SK-N-SH treated with all-trans-retinoic acid at 6 μM for 48 hours (cell line): ENCODE results near the gene APMAP.

Experiments
- ATAC-seq: fragments of 200-7000 bp; cut with Tn5 transposase; 3 replicates; pipeline ENCODE4 v1.9.1; 2020; ENCODE audit warnings: mild to moderate bottlenecking, moderate library complexity
- ARNTL ChIP-seq: fragments of 450-650 bp; formaldehyde crosslinking; IDR thresholded peaks from 2 replicates; pipeline ENCODE4 v1.5.0; 2020; ENCODE audit warnings: low read depth, mild to moderate bottlenecking, moderate library complexity, borderline replicate concordance
- BACH2 ChIP-seq: fragments of 250-450 bp; sonication (Bioruptor Pico); IDR thresholded peaks from 2 replicates; pipeline ENCODE4 v1.9.0; 2021; ENCODE audit warnings: mild to moderate bottlenecking, borderline replicate concordance
- CSDC2 ChIP-seq: fragments of 250-450 bp; sonication (Bioruptor Pico); IDR thresholded peaks from 2 replicates; pipeline ENCODE4 v1.5.0; 2020; ENCODE audit warnings: mild to moderate bottlenecking, moderate library complexity
- ESRRG ChIP-seq: fragments of 250-450 bp; sonication (Bioruptor Pico); IDR thresholded peaks from 2 replicates; pipeline ENCODE4 v1.6.1; 2021; ENCODE audit warnings: mild to moderate bottlenecking
- GLIS3 ChIP-seq: fragments of 250-450 bp; sonication (Bioruptor Pico); IDR thresholded peaks from 2 replicates; pipeline ENCODE4 v1.5.0; 2020; ENCODE audit warnings: mild to moderate bottlenecking, moderate library complexity
- ISL1 ChIP-seq: fragments of 250-450 bp; sonication (Bioruptor Pico); IDR thresholded peaks from 2 replicates; pipeline ENCODE4 v2.1.2; 2022; ENCODE audit warnings: mild to moderate bottlenecking, moderate library complexity
- OSR1 ChIP-seq: fragments of 250-450 bp; sonication (Bioruptor Pico); IDR thresholded peaks from 2 replicates; pipeline ENCODE4 v1.8.0; 2022; ENCODE audit warnings: moderate library complexity, mild to moderate bottlenecking, inconsistent platforms
- PPARA ChIP-seq: fragments of 250-450 bp; sonication (Bioruptor Pico); IDR thresholded peaks from 2 replicates; pipeline ENCODE4 v1.5.0; 2020; ENCODE audit warnings: mild to moderate bottlenecking, borderline replicate concordance
- RARB ChIP-seq: fragments of 250-450 bp; sonication (Bioruptor Pico); IDR thresholded peaks from 2 replicates; pipeline ENCODE4 v1.8.0; 2021; ENCODE audit warnings: mild to moderate bottlenecking, moderate library complexity
- SNAI2 ChIP-seq: fragments of 250-450 bp; sonication (Bioruptor Pico); IDR thresholded peaks from 2 replicates; pipeline ENCODE4 v1.5.0; 2020; ENCODE audit warnings: mild to moderate bottlenecking, moderate library complexity
- TCF4 ChIP-seq: fragments of 250-450 bp; sonication (Bioruptor Pico); IDR thresholded peaks from 2 replicates; pipeline ENCODE4 v1.8.0; 2021; ENCODE audit warnings: mild to moderate bottlenecking, moderate library complexity, borderline replicate concordance
- TOX ChIP-seq: fragments of 250-450 bp; sonication (Bioruptor Pico); IDR thresholded peaks from 2 replicates; pipeline ENCODE4 v1.8.0; 2021; ENCODE audit warnings: mild to moderate bottlenecking, moderate library complexity, borderline replicate concordance
- ZC3H10 ChIP-seq: fragments of 250-450 bp; sonication (Bioruptor Pico); IDR thresholded peaks from 2 replicates; pipeline ENCODE4 v1.5.1; 2021; ENCODE audit warnings: mild to moderate bottlenecking, moderate library complexity
- ZFP3 ChIP-seq: fragments of 250-450 bp; sonication (Bioruptor Pico); IDR thresholded peaks from 2 replicates; pipeline ENCODE4 v1.5.0; 2020; ENCODE audit warnings: mild to moderate bottlenecking, moderate library complexity
- ZFP30 ChIP-seq: fragments of 450-650 bp; formaldehyde crosslinking; IDR thresholded peaks from 2 replicates; pipeline ENCODE4 v1.5.0; 2022; ENCODE audit warnings: mild to moderate bottlenecking, moderate library complexity
- ZNF565 ChIP-seq: fragments of 450-650 bp; formaldehyde crosslinking; conservative IDR thresholded peaks from 2 replicates; pipeline ENCODE4 v1.5.0; 2020; ENCODE audit warnings: low read depth, mild to moderate bottlenecking, moderate library complexity
- ZNF70 ChIP-seq: fragments of 450-650 bp; formaldehyde crosslinking; IDR thresholded peaks from 2 replicates; pipeline ENCODE4 v1.5.0; 2020; ENCODE audit warnings: mild to moderate bottlenecking, moderate library complexity
- ZNF8 ChIP-seq: fragments of 450-650 bp; formaldehyde crosslinking; IDR thresholded peaks from 2 replicates; pipeline ENCODE4 v1.5.0; 2020; ENCODE audit warnings: mild to moderate bottlenecking, moderate library complexity
- TF ChIP-seq, protein P1 (sequence below): fragments of 250-450 bp; sonication (Bioruptor Pico); IDR thresholded peaks from 2 replicates; pipeline ENCODE4 v1.5.1; 2021; ENCODE audit warnings: mild to moderate bottlenecking, moderate library complexity
- TF ChIP-seq, protein P2 (sequence below): fragments of 250-450 bp; sonication (Bioruptor Pico); IDR thresholded peaks from 2 replicates; pipeline ENCODE4 v1.8.0; 2021; ENCODE audit warnings: low read depth, mild to moderate bottlenecking, moderate library complexity, borderline replicate concordance
- TF ChIP-seq, protein P3 (sequence below): fragments of 250-450 bp; sonication (Bioruptor Pico); IDR thresholded peaks from 2 replicates; pipeline ENCODE4 v1.5.1; 2020; ENCODE audit warnings: low read depth, mild to moderate bottlenecking, moderate library complexity
- TF ChIP-seq, protein P4 (sequence below): fragments of 250-450 bp; sonication (Bioruptor Pico); IDR thresholded peaks from 2 replicates; pipeline ENCODE4 v1.5.0; 2020; ENCODE audit warnings: mild to moderate bottlenecking, moderate library complexity

Gene APMAP

DNA sequence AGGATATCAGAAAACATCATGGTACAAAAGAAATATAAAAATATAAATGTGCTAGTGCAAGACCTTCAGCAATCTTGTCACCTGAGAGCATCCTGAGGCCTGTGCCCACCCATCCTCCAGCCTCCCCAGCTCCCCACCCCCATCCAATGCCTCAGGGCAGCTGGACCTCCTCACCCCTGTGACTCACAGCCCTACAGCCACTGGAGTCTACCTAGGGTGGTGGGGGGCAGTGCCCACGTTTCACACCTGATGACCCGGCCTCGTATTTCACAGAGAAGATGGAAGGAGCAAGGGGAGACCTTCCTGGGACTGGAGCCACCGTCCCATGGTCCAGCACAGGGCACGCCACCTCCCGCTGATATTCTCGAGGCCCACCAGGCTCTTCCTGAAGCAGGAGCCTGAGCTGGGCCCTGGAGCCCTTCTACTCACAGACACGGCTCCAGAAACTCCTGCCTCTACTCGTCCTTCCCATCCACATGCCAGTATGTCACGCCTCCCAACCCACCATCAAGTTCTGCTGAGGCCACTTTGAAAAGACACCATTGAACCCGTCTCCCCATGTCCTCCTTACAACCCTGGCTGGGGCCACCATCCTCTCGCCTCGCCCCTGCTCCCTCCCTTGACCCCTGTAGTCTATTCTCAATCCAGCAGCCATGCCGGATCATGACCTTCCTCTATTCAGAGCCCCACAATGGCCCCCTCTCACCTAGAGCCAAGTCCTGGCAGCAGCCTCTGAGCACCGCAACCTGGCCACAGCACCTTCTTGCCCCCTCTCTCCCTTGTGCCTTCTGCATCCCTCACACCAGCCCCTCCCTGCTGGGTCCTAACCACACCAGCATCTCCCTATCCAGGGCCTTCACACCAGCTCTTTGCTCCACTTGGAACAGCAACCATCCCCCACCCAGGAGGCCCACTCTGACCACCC, 13.3 kb downstream of the APMAP start:
- ATAC-seq: no peak
- no peak for TF ChIP-seq GLIS3 (CRISPR knock-in tag)
- TF ChIP-seq ISL1: no peak
- no peak for TF ChIP-seq TOX
- TF ChIP-seq ARNTL (CRISPR knock-in tag): no peak
- no peak for TF ChIP-seq ZNF70 (CRISPR knock-in tag)
- no peak for TF ChIP-seq ZFP30 (CRISPR knock-in tag)
- TF ChIP-seq OSR1: no peak
- TF ChIP-seq, protein P1, sequence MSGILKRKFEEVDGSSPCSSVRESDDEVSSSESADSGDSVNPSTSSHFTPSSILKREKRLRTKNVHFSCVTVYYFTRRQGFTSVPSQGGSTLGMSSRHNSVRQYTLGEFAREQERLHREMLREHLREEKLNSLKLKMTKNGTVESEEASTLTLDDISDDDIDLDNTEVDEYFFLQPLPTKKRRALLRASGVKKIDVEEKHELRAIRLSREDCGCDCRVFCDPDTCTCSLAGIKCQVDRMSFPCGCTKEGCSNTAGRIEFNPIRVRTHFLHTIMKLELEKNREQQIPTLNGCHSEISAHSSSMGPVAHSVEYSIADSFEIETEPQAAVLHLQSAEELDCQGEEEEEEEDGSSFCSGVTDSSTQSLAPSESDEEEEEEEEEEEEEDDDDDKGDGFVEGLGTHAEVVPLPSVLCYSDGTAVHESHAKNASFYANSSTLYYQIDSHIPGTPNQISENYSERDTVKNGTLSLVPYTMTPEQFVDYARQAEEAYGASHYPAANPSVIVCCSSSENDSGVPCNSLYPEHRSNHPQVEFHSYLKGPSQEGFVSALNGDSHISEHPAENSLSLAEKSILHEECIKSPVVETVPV (CRISPR knock-in tag): no peak
- no peak for TF ChIP-seq TCF4 (CRISPR knock-in tag)
- no peak for TF ChIP-seq PPARA (CRISPR knock-in tag)
- TF ChIP-seq, protein P2, sequence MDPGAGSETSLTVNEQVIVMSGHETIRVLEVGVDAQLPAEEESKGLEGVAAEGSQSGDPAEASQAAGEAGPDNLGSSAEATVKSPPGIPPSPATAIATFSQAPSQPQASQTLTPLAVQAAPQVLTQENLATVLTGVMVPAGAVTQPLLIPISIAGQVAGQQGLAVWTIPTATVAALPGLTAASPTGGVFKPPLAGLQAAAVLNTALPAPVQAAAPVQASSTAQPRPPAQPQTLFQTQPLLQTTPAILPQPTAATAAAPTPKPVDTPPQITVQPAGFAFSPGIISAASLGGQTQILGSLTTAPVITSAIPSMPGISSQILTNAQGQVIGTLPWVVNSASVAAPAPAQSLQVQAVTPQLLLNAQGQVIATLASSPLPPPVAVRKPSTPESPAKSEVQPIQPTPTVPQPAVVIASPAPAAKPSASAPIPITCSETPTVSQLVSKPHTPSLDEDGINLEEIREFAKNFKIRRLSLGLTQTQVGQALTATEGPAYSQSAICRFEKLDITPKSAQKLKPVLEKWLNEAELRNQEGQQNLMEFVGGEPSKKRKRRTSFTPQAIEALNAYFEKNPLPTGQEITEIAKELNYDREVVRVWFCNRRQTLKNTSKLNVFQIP (CRISPR knock-in tag): no peak
- no peak for TF ChIP-seq BACH2
- no peak for TF ChIP-seq RARB (CRISPR knock-in tag)
- TF ChIP-seq ZNF565 (CRISPR knock-in tag): no peak
- TF ChIP-seq ZNF8: no peak
- TF ChIP-seq, protein P3, sequence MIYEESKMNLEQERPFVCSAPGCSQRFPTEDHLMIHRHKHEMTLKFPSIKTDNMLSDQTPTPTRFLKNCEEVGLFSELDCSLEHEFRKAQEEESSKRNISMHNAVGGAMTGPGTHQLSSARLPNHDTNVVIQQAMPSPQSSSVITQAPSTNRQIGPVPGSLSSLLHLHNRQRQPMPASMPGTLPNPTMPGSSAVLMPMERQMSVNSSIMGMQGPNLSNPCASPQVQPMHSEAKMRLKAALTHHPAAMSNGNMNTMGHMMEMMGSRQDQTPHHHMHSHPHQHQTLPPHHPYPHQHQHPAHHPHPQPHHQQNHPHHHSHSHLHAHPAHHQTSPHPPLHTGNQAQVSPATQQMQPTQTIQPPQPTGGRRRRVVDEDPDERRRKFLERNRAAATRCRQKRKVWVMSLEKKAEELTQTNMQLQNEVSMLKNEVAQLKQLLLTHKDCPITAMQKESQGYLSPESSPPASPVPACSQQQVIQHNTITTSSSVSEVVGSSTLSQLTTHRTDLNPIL (CRISPR knock-in tag): no peak
- TF ChIP-seq SNAI2 (CRISPR knock-in tag): no peak
- TF ChIP-seq, protein P4, sequence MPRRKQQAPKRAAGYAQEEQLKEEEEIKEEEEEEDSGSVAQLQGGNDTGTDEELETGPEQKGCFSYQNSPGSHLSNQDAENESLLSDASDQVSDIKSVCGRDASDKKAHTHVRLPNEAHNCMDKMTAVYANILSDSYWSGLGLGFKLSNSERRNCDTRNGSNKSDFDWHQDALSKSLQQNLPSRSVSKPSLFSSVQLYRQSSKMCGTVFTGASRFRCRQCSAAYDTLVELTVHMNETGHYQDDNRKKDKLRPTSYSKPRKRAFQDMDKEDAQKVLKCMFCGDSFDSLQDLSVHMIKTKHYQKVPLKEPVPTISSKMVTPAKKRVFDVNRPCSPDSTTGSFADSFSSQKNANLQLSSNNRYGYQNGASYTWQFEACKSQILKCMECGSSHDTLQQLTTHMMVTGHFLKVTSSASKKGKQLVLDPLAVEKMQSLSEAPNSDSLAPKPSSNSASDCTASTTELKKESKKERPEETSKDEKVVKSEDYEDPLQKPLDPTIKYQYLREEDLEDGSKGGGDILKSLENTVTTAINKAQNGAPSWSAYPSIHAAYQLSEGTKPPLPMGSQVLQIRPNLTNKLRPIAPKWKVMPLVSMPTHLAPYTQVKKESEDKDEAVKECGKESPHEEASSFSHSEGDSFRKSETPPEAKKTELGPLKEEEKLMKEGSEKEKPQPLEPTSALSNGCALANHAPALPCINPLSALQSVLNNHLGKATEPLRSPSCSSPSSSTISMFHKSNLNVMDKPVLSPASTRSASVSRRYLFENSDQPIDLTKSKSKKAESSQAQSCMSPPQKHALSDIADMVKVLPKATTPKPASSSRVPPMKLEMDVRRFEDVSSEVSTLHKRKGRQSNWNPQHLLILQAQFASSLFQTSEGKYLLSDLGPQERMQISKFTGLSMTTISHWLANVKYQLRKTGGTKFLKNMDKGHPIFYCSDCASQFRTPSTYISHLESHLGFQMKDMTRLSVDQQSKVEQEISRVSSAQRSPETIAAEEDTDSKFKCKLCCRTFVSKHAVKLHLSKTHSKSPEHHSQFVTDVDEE (CRISPR knock-in tag): no peak
- TF ChIP-seq ESRRG (CRISPR knock-in tag): no peak

DNA sequence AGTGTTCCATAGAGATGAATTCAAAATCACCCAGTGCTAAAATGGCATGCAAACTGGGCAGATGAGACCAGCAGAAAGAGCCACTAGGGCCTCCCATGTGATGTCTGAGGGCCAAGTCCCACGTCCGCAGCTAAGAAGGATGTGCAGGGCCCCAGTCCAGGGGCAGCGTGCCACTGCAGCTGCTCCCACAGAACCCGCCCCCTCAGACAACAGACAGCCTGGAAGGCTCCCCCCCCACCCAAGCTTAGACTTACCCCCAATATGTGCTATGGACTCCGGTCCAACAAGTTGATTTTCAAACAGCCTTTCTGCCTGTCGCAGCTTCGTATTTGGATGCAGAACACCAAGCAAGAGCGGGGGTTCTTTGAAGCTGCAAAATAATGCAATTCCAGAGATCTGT, 14.0 kb downstream of the APMAP start:
- no peak for ATAC-seq
- no peak for TF ChIP-seq ZFP3
- TF ChIP-seq ZFP30 (CRISPR knock-in tag): no peak
- no peak for TF ChIP-seq RARB (CRISPR knock-in tag)
- TF ChIP-seq SNAI2 (CRISPR knock-in tag): no peak
- no peak for TF ChIP-seq TCF4 (CRISPR knock-in tag)
- TF ChIP-seq, protein P1 (CRISPR knock-in tag): no peak
- no peak for TF ChIP-seq CSDC2 (CRISPR knock-in tag)
- no peak for TF ChIP-seq TOX
- TF ChIP-seq OSR1: no peak

DNA sequence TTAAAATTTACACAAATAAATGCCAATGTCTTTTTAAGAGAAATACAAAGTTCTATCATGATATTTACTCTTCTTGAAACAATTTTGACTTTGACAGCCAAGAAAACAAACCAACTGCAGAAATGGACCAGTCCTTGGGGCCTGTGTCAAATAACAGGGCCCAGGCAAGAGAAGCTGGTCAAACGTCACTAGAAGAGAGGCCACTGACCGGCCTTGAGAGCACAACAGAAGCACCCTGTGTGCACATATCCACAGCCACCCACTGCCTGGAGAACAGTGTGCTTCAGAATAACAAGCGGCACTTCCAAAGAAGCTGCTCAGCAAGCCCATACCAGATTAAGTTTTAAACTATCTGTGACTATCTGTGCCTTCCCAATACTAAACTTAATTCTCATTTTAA, 14.8 kb downstream of the APMAP start:
- no peak for ATAC-seq
- TF ChIP-seq, protein P3 (CRISPR knock-in tag): no peak
- TF ChIP-seq GLIS3 (CRISPR knock-in tag): no peak
- TF ChIP-seq, protein P2 (CRISPR knock-in tag): no peak
- TF ChIP-seq ZC3H10: no peak
- TF ChIP-seq ZNF565 (CRISPR knock-in tag): no peak
- no peak for TF ChIP-seq ISL1
- no peak for TF ChIP-seq ARNTL (CRISPR knock-in tag)
- no peak for TF ChIP-seq ZFP3
- TF ChIP-seq CSDC2 (CRISPR knock-in tag): no peak
- TF ChIP-seq, protein P1 (CRISPR knock-in tag): no peak
- TF ChIP-seq SNAI2 (CRISPR knock-in tag): no peak
- TF ChIP-seq ZFP30 (CRISPR knock-in tag): no peak
- no peak for TF ChIP-seq RARB (CRISPR knock-in tag)
- TF ChIP-seq, all 23 proteins: peak for 0
